ENCODE data around the gene USP25.

DNA sequence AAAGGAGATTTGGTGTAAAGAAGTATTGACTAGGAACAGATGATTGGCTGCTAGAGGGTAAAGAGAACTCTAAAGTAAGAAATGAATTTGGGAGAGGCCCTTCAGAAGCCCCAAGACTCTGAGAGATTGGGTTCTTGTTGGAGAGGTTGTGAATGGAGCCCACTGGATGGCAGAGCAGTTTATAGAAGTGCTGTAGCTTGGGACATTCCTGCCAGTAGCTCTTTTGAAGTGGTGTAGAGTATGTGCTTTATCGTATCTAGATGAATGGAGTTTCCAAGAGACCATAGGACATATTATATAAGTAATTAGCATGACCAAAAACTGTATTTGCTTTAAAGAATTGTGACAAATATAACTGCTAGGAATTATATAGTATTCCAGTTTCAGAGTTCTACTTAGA lies 21.3 kb downstream of the USP25 start:
- TF ChIP-seq, protein P1, sequence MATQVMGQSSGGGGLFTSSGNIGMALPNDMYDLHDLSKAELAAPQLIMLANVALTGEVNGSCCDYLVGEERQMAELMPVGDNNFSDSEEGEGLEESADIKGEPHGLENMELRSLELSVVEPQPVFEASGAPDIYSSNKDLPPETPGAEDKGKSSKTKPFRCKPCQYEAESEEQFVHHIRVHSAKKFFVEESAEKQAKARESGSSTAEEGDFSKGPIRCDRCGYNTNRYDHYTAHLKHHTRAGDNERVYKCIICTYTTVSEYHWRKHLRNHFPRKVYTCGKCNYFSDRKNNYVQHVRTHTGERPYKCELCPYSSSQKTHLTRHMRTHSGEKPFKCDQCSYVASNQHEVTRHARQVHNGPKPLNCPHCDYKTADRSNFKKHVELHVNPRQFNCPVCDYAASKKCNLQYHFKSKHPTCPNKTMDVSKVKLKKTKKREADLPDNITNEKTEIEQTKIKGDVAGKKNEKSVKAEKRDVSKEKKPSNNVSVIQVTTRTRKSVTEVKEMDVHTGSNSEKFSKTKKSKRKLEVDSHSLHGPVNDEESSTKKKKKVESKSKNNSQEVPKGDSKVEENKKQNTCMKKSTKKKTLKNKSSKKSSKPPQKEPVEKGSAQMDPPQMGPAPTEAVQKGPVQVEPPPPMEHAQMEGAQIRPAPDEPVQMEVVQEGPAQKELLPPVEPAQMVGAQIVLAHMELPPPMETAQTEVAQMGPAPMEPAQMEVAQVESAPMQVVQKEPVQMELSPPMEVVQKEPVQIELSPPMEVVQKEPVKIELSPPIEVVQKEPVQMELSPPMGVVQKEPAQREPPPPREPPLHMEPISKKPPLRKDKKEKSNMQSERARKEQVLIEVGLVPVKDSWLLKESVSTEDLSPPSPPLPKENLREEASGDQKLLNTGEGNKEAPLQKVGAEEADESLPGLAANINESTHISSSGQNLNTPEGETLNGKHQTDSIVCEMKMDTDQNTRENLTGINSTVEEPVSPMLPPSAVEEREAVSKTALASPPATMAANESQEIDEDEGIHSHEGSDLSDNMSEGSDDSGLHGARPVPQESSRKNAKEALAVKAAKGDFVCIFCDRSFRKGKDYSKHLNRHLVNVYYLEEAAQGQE (IDR thresholded peaks at IDR 0.05; ENCODE audit: low read depth), result no peak
- TF ChIP-seq RAD21 (IDR thresholded peaks at IDR 0.05; ENCODE audit: low read depth), result no peak
- no peak for TF ChIP-seq CREB1 (IDR thresholded peaks at IDR 0.05; ENCODE audit: low read depth)
- no peak for TF ChIP-seq EP300 (IDR thresholded peaks at IDR 0.05; ENCODE audit: borderline replicate concordance)
- TF ChIP-seq, protein P2, sequence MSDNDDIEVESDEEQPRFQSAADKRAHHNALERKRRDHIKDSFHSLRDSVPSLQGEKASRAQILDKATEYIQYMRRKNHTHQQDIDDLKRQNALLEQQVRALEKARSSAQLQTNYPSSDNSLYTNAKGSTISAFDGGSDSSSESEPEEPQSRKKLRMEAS (IDR thresholded peaks at IDR 0.05), result no peak
- no peak for TF ChIP-seq TCF12 (IDR thresholded peaks at IDR 0.05; ENCODE audit: low read depth)
- TF ChIP-seq TEAD4 (IDR thresholded peaks at IDR 0.05), result no peak
- no peak for TF ChIP-seq YY1 (IDR thresholded peaks at IDR 0.05; ENCODE audit: low read depth)
- TF ChIP-seq, protein P3, sequence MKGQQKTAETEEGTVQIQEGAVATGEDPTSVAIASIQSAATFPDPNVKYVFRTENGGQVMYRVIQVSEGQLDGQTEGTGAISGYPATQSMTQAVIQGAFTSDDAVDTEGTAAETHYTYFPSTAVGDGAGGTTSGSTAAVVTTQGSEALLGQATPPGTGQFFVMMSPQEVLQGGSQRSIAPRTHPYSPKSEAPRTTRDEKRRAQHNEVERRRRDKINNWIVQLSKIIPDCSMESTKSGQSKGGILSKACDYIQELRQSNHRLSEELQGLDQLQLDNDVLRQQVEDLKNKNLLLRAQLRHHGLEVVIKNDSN (IDR thresholded peaks at IDR 0.05), result no peak

All from Ishikawa (cell line).